GM12878 (cell line): ENCODE measurements around the gene TRAF3. TPM values are rescaled to one million over a fixed set of nuclear protein-coding genes. Genes with fewer than 3 reads are reported as not detected.

Source experiments
- ATAC-seq: fragments of 200-7000 bp; cut with Tn5 transposase; 3 replicates; pipeline ENCODE4 v1.9.1; 2020; ENCODE audit warnings: mild to moderate bottlenecking, moderate library complexity
- BruUV-seq: library from RNA; stranded (reverse); fragments of 400-500 nt; replicated peaks from 2 replicates; lab custom pipeline; 2021; lab: Mats Ljungman, UMichigan
- CTCF ChIA-PET: fragments of 300-600 bp; sonication (Branson Sonifier 250); formaldehyde crosslinking; extraction: SDS; loops from one replicate; lab custom pipeline; 2021; ENCODE audit warnings: inconsistent platforms; lab: Yijun Ruan, JAX
- POLR2A ChIA-PET: fragments of 350-600 bp; formaldehyde crosslinking; extraction: SDS; loops from one replicate; lab custom pipeline; 2021; ENCODE audit warnings: inconsistent platforms; lab: Charles Lee
- RAD21 ChIA-PET: fragments of 300-600 bp; sonication (Branson Sonifier 250); formaldehyde crosslinking; loops from one replicate; lab custom pipeline; 2023; ENCODE audit warnings: antibody characterized with exemption; ENCODE audit not compliant: unreplicated experiment; lab: Charles Lee
- SMC1A ChIA-PET: fragments of 300-600 bp; sonication (Branson Sonifier 250); formaldehyde crosslinking; loops from one replicate; lab custom pipeline; 2023; ENCODE audit not compliant: unreplicated experiment, uncharacterized antibody; lab: Charles Lee
- DNase-seq: peaks from one replicate; pipeline ENCODE4 v3.0.0-alpha.2; 2011; ENCODE audit warnings: low read depth, low spot score
- FAIRE-seq: peaks from 3 replicates; lab custom pipeline; 2011; peaks lifted over from hg19 to GRCh38; lab: Jason Lieb, UNC
- H2AFZ ChIP-seq: 2 replicates; pipeline ENCODE4 v1.6.0; 2011; ENCODE audit warnings: low read depth, low read length, control low read depth; ENCODE audit not compliant: control insufficient read depth
- H3K27ac ChIP-seq: 2 replicates; pipeline ENCODE4 v1.5.1; 2011; ENCODE audit warnings: control low read depth; ENCODE audit not compliant: control insufficient read depth, insufficient read depth
- H3K27me3 ChIP-seq, 2 experiments: replicated peaks in 1 of 2; 2 replicates each; pipeline versions ENCODE4 v1.6.0 to v1.6.1; 2011; ENCODE audit warnings: low read length in 1 of 2; ENCODE audit not compliant: control insufficient read depth in 2 of 2, insufficient read depth in 2 of 2
- H3K36me3 ChIP-seq, 2 experiments: 2 replicates each; pipeline ENCODE4 v1.5.1; 2011; ENCODE audit warnings: low read length in 1 of 2; ENCODE audit not compliant: control insufficient read depth in 2 of 2, insufficient read depth in 2 of 2
- H3K4me1 ChIP-seq: 2 replicates; pipeline ENCODE4 v1.6.1; 2011; ENCODE audit warnings: mild to moderate bottlenecking, low read length, moderate library complexity, mixed read lengths; ENCODE audit not compliant: control insufficient read depth, insufficient read depth
- H3K4me2 ChIP-seq: 2 replicates; pipeline ENCODE4 v1.6.0; 2011; ENCODE audit warnings: control low read depth; ENCODE audit not compliant: control insufficient read depth, insufficient read depth
- H3K4me3 ChIP-seq: fragments of 200-600 bp; sonication (generic); 2 replicates; pipeline ENCODE4 v1.5.1; 2016
- H3K79me2 ChIP-seq: 2 replicates; pipeline ENCODE4 v1.6.0; 2011; ENCODE audit warnings: low read length; ENCODE audit not compliant: control insufficient read depth, insufficient read depth
- H3K9ac ChIP-seq: 2 replicates; pipeline ENCODE4 v1.8.0; 2011; ENCODE audit warnings: low read length, control low read depth, mixed read lengths; ENCODE audit not compliant: control insufficient read depth, insufficient read depth
- H3K9me3 ChIP-seq: replicated peaks from 3 replicates; pipeline ENCODE4 v1.5.1; 2011; ENCODE audit warnings: mild to moderate bottlenecking, low read length; ENCODE audit not compliant: control insufficient read depth, insufficient read depth
- H4K20me1 ChIP-seq: 2 replicates; pipeline ENCODE4 v1.6.0; 2011; ENCODE audit not compliant: control insufficient read depth, insufficient read depth
- HCFC1 ChIP-seq: fragments of 150-350 bp; IDR thresholded peaks from 2 replicates; pipeline ENCODE4 v1.6.1; 2014; ENCODE audit warnings: low read length
- NBN ChIP-seq: fragments of 450-650 bp; IDR thresholded peaks from 2 replicates; pipeline ENCODE4 v1.6.1; 2016
- NFIC ChIP-seq: IDR thresholded peaks from 2 replicates; pipeline ENCODE4 v1.6.1; 2012; ENCODE audit warnings: low read depth, mild to moderate bottlenecking, inconsistent platforms, low read length, moderate library complexity
- NFYA ChIP-seq: IDR thresholded peaks from 2 replicates; pipeline ENCODE4 v1.6.1; 2011; ENCODE audit warnings: low read depth, mild to moderate bottlenecking, low read length, improper control_type of control experiment, borderline replicate concordance
- NRF1 ChIP-seq: conservative IDR thresholded peaks from 2 replicates; pipeline ENCODE4 v1.6.1; 2011; ENCODE audit warnings: mild to moderate bottlenecking, low read depth, low read length, improper control_type of control experiment
- PAX5 ChIP-seq: IDR thresholded peaks from 2 replicates; pipeline ENCODE4 v1.6.1; 2011; ENCODE audit warnings: low read depth, low read length, borderline replicate concordance
- YY1 ChIP-seq: IDR thresholded peaks from 2 replicates; pipeline ENCODE4 v1.6.1; 2011; ENCODE audit warnings: low read depth, mild to moderate bottlenecking, low read length
- ZBED1 ChIP-seq: IDR thresholded peaks from 2 replicates; pipeline ENCODE4 v1.6.1; 2016; ENCODE audit warnings: borderline replicate concordance
- ZZZ3 ChIP-seq: IDR thresholded peaks from 2 replicates; pipeline ENCODE4 v1.6.1; 2011; ENCODE audit warnings: low read depth; ENCODE audit not compliant: control insufficient read depth, insufficient read length
- whole genome bisulfite sequencing: methylation state at CpG from one replicate; pipeline ENCODE4 v1.1.6; 2016; ENCODE audit warnings: low lambda C conversion rate; ENCODE audit not compliant: insufficient replicate concordance, insufficient coverage; ENCODE audit errors: missing lambda C conversion rate; 5-methylcytosine and 5-hydroxymethylcytosine counted together
- in situ Hi-C: fragments of 300-500 bp; cut with MboI; formaldehyde crosslinking; loops from 9 replicates; pipeline ENCODE4 v1.14.3; 2018; ENCODE audit warnings: mixed read lengths
- intact Hi-C: fragments of 100-400 bp; cut with micrococcal nuclease; formaldehyde crosslinking; loops from one replicate; pipeline ENCODE4 v1.14.2; 2022; ENCODE audit not compliant: unreplicated experiment
- polyA plus RNA-seq, 11 experiments: library from polyadenylated mRNA; depleted of rRNA in 4 of 11; unstranded in 6 of 11; stranded (reverse) in 5 of 11; fragments of >200 nt; fragmentation: Nextera tagmentation in 4 of 11; fragmentation: Illumina TruSeq in 1 of 11; extraction: Ambion mirVana in 4 of 11; extraction: Trizol in 1 of 11; gene quantifications; 1 replicate in 1 of 11; 2 replicates in 10 of 11; pipeline versions ENCODE4 v1.2.1 to v1.2.3, GENCODE V29; 2011 to 2016; ENCODE audit warnings: inconsistent platforms in 2 of 11, missing spikeins in 2 of 11, low read depth in 1 of 11
- total RNA-seq, 4 experiments: library from RNA; depleted of rRNA in 3 of 4; stranded (reverse); fragments of >200 nt in 3 of 4; fragmentation: Illumina TruSeq in 1 of 4; extraction: Trizol in 1 of 4; gene quantifications; 2 replicates each; pipeline versions ENCODE4 v1.2.1 to v1.2.3, GENCODE V29; 2013 to 2021
- TF ChIP-seq, protein P1 (sequence below): fragments of 150-350 bp; IDR thresholded peaks from 2 replicates; pipeline ENCODE4 v1.6.1; 2016; ENCODE audit warnings: low read depth, low read length
- TF ChIP-seq, protein P2 (sequence below): fragments of 450-650 bp; IDR thresholded peaks from 2 replicates; pipeline ENCODE4 v1.6.1; 2017; ENCODE audit warnings: low read depth, mild to moderate bottlenecking, moderate library complexity
- TF ChIP-seq, protein P3 (sequence below): fragments of 150-350 bp; IDR thresholded peaks from 2 replicates; pipeline ENCODE4 v1.6.1; 2014; ENCODE audit warnings: mild to moderate bottlenecking, low read depth, low read length

TRAF3 gene
- total and polyA plus RNA-seq, 10 of the 15 experiments (the other 5 are each of a cell fraction or from before 2014, with no cell fraction given) = 3.0 to 70.1 (median 36.5) TPM

DNA sequence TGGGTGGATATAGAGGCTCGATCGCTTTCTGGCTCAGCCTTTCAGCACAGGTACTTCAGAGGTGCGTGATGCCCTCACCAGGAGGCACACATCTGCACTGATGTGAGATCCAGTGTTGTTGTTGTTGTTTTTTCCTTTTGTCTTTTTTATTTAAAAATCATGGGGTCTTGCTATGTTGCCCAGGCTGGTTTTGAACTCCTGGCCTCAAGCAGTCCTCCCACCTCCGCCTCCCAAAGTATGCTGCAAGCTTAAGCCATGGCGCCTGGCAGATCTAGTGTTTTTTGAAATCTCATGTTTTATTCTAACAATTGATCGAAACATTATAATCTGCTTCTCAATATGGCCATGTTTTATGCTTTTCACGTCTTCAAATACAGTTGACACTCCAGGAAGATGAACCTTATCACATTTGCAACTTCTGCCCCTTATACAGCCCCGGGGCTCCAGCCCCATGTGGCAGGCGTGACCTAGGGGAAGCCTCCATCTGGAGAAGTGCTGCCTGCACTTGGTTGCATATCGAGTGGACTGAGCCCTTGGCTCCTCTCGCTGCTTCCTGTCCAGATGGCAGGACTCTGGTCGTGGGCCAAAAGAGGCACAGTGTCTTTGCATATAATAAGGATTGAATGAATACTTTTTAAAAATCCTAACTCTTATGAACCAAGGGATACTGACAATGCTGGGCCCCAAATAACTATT, 71.7 kb downstream of the TRAF3 start (continued):
- TF ChIP-seq, protein P1, sequence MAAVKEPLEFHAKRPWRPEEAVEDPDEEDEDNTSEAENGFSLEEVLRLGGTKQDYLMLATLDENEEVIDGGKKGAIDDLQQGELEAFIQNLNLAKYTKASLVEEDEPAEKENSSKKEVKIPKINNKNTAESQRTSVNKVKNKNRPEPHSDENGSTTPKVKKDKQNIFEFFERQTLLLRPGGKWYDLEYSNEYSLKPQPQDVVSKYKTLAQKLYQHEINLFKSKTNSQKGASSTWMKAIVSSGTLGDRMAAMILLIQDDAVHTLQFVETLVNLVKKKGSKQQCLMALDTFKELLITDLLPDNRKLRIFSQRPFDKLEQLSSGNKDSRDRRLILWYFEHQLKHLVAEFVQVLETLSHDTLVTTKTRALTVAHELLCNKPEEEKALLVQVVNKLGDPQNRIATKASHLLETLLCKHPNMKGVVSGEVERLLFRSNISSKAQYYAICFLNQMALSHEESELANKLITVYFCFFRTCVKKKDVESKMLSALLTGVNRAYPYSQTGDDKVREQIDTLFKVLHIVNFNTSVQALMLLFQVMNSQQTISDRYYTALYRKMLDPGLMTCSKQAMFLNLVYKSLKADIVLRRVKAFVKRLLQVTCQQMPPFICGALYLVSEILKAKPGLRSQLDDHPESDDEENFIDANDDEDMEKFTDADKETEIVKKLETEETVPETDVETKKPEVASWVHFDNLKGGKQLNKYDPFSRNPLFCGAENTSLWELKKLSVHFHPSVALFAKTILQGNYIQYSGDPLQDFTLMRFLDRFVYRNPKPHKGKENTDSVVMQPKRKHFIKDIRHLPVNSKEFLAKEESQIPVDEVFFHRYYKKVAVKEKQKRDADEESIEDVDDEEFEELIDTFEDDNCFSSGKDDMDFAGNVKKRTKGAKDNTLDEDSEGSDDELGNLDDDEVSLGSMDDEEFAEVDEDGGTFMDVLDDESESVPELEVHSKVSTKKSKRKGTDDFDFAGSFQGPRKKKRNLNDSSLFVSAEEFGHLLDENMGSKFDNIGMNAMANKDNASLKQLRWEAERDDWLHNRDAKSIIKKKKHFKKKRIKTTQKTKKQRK = no peak
- TF ChIP-seq YY1 = no peak
- TF ChIP-seq PAX5 = no peak
- no peak for TF ChIP-seq NBN
- no peak for TF ChIP-seq HCFC1
- TF ChIP-seq, all 136 proteins: peak for 0

DNA sequence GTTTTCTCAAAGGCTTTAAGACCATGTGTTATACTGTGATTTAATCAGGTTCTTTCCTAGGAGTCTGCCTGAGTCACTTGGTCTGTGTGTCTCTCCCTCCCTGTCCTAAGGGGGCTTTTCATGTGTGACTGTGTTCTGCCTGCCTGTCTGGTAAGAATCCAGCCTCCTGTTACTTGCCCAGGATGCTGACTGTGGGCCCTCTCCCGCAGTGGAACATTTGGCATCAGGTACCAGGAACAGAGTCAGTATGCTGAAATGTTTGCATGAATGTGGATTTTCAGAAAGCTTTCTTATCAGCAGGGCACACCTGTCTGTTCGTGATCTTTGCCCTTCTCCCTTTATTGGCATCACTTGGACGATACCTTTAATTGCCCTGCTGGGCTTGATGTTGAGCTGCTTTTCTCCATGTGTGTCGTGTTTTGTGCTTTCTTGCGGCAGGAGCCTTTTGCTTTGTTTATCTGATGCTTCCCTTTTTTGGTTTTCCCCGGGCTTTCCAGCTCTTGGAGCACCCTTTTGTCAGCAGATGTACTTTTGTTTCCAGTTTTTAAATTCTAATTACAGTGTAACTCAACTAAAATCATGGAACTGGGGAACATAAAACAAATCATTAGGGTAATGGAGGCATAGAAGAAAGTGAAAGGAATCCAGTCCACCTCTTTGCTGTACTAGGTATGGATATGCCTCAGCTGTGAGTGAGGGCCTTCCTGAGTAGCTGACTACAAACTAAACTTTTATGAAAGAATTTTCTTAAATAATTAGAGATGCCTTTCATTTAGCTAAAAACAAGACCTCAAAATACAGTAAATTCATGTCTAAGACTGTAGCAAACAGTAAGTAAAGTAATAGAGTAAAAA, 72.5 kb downstream of the TRAF3 start:
- 0 out of 2 replicates have a peak overlapping the region, but pooled peaks have one; percentile 24 for H3K27ac ChIP-seq
- POLR2A ChIA-PET = interaction anchor here (0.6 to 0.8 kb wide), 3 partner anchors 9 to 44 kb away, joined by 3 to 9 read pairs (median 3); no protein-coding TSS in a partner anchor
- in situ Hi-C loops = no loop called here
- no peak for DNase-seq
- ATAC-seq = peak; percentile 52
- SMC1A ChIA-PET = interaction anchor here (0.5 to 1.5 kb wide), 8 partner anchors 20 to 65 kb away, joined by 3 to 6 read pairs (median 3); no protein-coding TSS in a partner anchor
- no peak overlapping the region for H3K9ac ChIP-seq
- 88% methylated on average over 6 of the region's 6 CpGs for WGBS
- H3K9me3 ChIP-seq = peaks cover 1% of the 10 kb centered on the region; the same call in 2 of the 3 replicates
- no peak overlapping the region for H3K4me3 ChIP-seq
- intact Hi-C loops = no loop called here
- peaks cover 3 to 16% of the 10 kb centered on the region in 2 experiments for H3K36me3 ChIP-seq
- TF ChIP-seq NRF1 = no peak
- no peak for TF ChIP-seq NFIC
- TF ChIP-seq ZZZ3 = no peak
- no peak for TF ChIP-seq ZBED1
- TF ChIP-seq, protein P2, sequence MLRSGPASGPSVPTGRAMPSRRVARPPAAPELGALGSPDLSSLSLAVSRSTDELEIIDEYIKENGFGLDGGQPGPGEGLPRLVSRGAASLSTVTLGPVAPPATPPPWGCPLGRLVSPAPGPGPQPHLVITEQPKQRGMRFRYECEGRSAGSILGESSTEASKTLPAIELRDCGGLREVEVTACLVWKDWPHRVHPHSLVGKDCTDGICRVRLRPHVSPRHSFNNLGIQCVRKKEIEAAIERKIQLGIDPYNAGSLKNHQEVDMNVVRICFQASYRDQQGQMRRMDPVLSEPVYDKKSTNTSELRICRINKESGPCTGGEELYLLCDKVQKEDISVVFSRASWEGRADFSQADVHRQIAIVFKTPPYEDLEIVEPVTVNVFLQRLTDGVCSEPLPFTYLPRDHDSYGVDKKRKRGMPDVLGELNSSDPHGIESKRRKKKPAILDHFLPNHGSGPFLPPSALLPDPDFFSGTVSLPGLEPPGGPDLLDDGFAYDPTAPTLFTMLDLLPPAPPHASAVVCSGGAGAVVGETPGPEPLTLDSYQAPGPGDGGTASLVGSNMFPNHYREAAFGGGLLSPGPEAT = peak; percentile 58; the same call in 1 of the 2 replicates
- no peak for TF ChIP-seq NFYA
- TF ChIP-seq, protein P3, sequence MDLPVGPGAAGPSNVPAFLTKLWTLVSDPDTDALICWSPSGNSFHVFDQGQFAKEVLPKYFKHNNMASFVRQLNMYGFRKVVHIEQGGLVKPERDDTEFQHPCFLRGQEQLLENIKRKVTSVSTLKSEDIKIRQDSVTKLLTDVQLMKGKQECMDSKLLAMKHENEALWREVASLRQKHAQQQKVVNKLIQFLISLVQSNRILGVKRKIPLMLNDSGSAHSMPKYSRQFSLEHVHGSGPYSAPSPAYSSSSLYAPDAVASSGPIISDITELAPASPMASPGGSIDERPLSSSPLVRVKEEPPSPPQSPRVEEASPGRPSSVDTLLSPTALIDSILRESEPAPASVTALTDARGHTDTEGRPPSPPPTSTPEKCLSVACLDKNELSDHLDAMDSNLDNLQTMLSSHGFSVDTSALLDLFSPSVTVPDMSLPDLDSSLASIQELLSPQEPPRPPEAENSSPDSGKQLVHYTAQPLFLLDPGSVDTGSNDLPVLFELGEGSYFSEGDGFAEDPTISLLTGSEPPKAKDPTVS = no peak
- H3K27me3 ChIP-seq = no peaks in the 10 kb centered on the region
- no peak overlapping the region for H2AFZ ChIP-seq
- RAD21 ChIA-PET = interaction anchor here (1.0 to 1.3 kb wide), 2 partner anchors 36 to 155 kb away, joined by 3 read pairs; no protein-coding TSS in a partner anchor
- FAIRE-seq = no peak
- H4K20me1 ChIP-seq = no peaks in the 10 kb centered on the region
- no peak overlapping the region for H3K4me2 ChIP-seq
- H3K4me1 ChIP-seq = peaks cover 10% of the 10 kb centered on the region
- H3K79me2 ChIP-seq = peaks cover 67% of the 10 kb centered on the region
- BruUV-seq = no TSS peak
- CTCF ChIA-PET = interaction anchor here (0.6 to 1.5 kb wide), 5 partner anchors 24 to 256 kb away, joined by 3 to 6 read pairs (median 3); no protein-coding TSS in a partner anchor
